T-cell (primary cell): ENCODE results near the gene PRM3. TPM values are rescaled to one million over a fixed set of nuclear protein-coding genes. Genes with fewer than 3 reads are reported as not detected.
A peak's percentile ranks its signal among the peaks of the same experiment; 100 is the strongest.
"Not testable (repeated sequence)": the region's sequence is repeated elsewhere in the genome, so short reads cannot be mapped to it uniquely, and the experiment has no call there.

Experiments used
- ATAC-seq, 4 experiments: fragments of 200-7000 bp in 3 of 4; fragments of 150-1000 bp in 1 of 4; cut with Tn5 transposase; replicated peaks in 1 of 4; 1 replicate in 3 of 4; 2 replicates in 1 of 4; pipeline ENCODE4 v1.10.0; 2021; ENCODE audit warnings: moderate library complexity in 3 of 4, mild to moderate bottlenecking in 2 of 4, moderate number of reproducible peaks in 1 of 4
- CTCF ChIA-PET, 2 donors: fragments of 300-600 bp; sonication (Branson Sonifier 250); formaldehyde crosslinking; loops; one replicate each; lab custom pipeline; 2022; ENCODE audit warnings: antibody characterized with exemption in 2 of 2; lab: Charles Lee
- POLR2A ChIA-PET, 2 donors: fragments of 300-600 bp; sonication (Branson Sonifier 250); formaldehyde crosslinking; loops; one replicate each; lab custom pipeline; 2022; ENCODE audit warnings: antibody characterized with exemption in 2 of 2; lab: Charles Lee
- DNase-seq, 35 experiments: peaks; one replicate each; pipeline versions ENCODE4 v3.0.0 to v3.0.0-alpha.2; 2013 to 2023
- H3K27ac ChIP-seq: one replicate; pipeline ENCODE4 v1.5.1; 2013; ENCODE audit warnings: low read length
- H3K27me3 ChIP-seq, 2 experiments: replicated peaks in 1 of 2; 1 replicate in 1 of 2; 2 replicates in 1 of 2; pipeline versions ENCODE4 v1.6.1 to v1.7.0; 2013; ENCODE audit warnings: low read length in 1 of 2, mixed read lengths in 1 of 2; ENCODE audit not compliant: control insufficient read depth in 2 of 2, insufficient read depth in 2 of 2; ENCODE audit errors: extremely low read depth in 1 of 2
- H3K36me3 ChIP-seq, 2 donors: 1 replicate in 1 of 2; 2 replicates in 1 of 2; pipeline versions ENCODE4 v1.6.1 to v1.7.0; 2013; ENCODE audit warnings: low read length in 1 of 2; ENCODE audit not compliant: control insufficient read depth in 2 of 2, insufficient read depth in 1 of 2; ENCODE audit errors: extremely low read depth in 1 of 2
- H3K4me1 ChIP-seq, 2 experiments: 1 replicate in 1 of 2; 2 replicates in 1 of 2; pipeline versions ENCODE4 v1.6.1 to v1.7.0; 2013; ENCODE audit warnings: low read length in 2 of 2, mixed read lengths in 1 of 2; ENCODE audit not compliant: insufficient read depth in 2 of 2, control insufficient read depth in 1 of 2; ENCODE audit errors: extremely low read depth in 1 of 2
- H3K4me3 ChIP-seq, 2 donors: 1 replicate in 1 of 2; 2 replicates in 1 of 2; pipeline versions ENCODE4 v1.5.1 to v1.7.0; 2013; ENCODE audit warnings: mild to moderate bottlenecking in 2 of 2, low read length in 1 of 2, moderate library complexity in 1 of 2; ENCODE audit not compliant: control insufficient read depth in 1 of 2; ENCODE audit errors: extremely low read depth in 1 of 2
- H3K9me3 ChIP-seq: 2 replicates; pipeline ENCODE4 v1.7.0; 2013
- H3K27ac Mint-ChIP-seq, 2 donors: one replicate each; pipeline ENCODE4 v1.8.0; 2020 to 2021; ENCODE audit warnings: mild to moderate bottlenecking in 2 of 2, mixed read lengths in 2 of 2
- H3K27me3 Mint-ChIP-seq, 2 donors: one replicate each; pipeline ENCODE4 v1.8.0; 2021 to 2022; ENCODE audit warnings: mixed read lengths in 2 of 2
- H3K36me3 Mint-ChIP-seq: one replicate; pipeline ENCODE4 v1.8.0; 2021; ENCODE audit warnings: mixed read lengths
- H3K4me1 Mint-ChIP-seq, 3 donors: one replicate each; pipeline ENCODE4 v1.8.0; 2020 to 2022; ENCODE audit warnings: mixed read lengths in 3 of 3, mild to moderate bottlenecking in 1 of 3
- H3K4me3 Mint-ChIP-seq, 3 donors: one replicate each; pipeline ENCODE4 v1.8.0; 2020 to 2022; ENCODE audit warnings: mild to moderate bottlenecking in 3 of 3, mixed read lengths in 3 of 3, moderate library complexity in 3 of 3
- H3K9me3 Mint-ChIP-seq, 3 donors: one replicate each; pipeline ENCODE4 v1.8.0; 2020 to 2022; ENCODE audit warnings: mixed read lengths in 3 of 3
- WGBS: methylation state at CpG from one replicate; pipeline ENCODE4 v1.1.5; 2013; ENCODE audit warnings: missing lambda C conversion rate; ENCODE audit not compliant: insufficient coverage; 5-methylcytosine and 5-hydroxymethylcytosine counted together
- total RNA-seq, 35 experiments: library from RNA in 6 of 35; stranded (reverse) in 6 of 35; fragments of 120-200 nt in 1 of 35; gene quantifications; one replicate each; pipeline versions ENCODE4 v1.2.1 to v1.2.4 and lab custom pipeline; 2013 to 2026

Gene PRM3
- total RNA-seq, 5 donors from 2014 or later (not counting 1 experiment from before 2014, with no cell fraction given), result not detected

DNA sequence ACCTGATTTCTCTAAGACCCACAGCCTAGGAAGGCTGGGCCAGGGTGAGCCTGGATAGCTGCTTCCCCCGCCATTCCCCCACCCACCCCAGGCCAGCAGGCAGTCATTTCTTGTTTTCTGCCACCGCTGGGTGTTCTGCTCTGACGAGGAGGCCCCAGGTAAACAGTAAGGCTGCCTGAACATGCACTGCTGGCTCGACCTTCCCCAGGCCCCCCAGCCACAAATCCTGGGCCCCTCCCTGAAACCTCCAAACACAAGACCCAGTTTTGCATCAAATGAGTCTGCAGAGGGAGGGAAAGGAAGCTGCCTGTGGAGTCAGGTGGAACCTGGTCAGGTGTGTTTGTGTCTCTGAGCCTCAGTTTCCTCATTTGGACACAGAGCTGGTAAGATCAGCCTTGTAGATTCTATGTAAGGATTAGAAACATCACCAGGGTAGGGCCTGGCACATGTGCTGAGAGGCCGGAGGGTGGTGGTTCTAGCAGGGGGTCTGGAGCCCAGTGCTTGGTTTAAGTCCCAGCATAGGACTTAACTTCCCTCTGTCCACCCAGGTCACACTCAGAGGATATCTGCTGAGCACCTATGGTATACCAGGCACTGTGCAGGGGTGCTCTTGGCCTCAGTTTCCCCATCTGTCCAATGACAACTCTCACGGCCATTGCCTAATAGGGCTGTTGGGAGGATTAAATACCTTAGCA is 26.6 kb upstream of the PRM3 start:
- Histone ChIP-seq H3K4me1 (peaks cover 22 to 32% of the 10 kb centered on the region in 2 experiments), H3K27ac (no peak overlapping the region), H3K27me3 (peaks cover 0 to 11% of the 10 kb centered on the region in 2 experiments), H3K36me3 (no peaks in the 10 kb centered on the region), H3K4me3 (no peak overlapping the region), H3K9me3 (no peaks in the 10 kb centered on the region)
- CTCF ChIA-PET, result no interaction called here
- no peaks in the 10 kb centered on the region for H3K27me3 Mint-ChIP-seq
- WGBS, result no CpG with 5 or more reads among the region's 6 CpGs
- H3K4me1 Mint-ChIP-seq, result peaks cover 25 to 30% (median 27%) of the 10 kb centered on the region in 3 donors
- H3K9me3 Mint-ChIP-seq, result no peaks in the 10 kb centered on the region
- H3K36me3 Mint-ChIP-seq, result no peaks in the 10 kb centered on the region
- DNase-seq, result no peak
- no peak overlapping the region for H3K27ac Mint-ChIP-seq
- no peak overlapping the region for H3K4me3 Mint-ChIP-seq
- POLR2A ChIA-PET, result no interaction called here
- no peak for ATAC-seq

DNA sequence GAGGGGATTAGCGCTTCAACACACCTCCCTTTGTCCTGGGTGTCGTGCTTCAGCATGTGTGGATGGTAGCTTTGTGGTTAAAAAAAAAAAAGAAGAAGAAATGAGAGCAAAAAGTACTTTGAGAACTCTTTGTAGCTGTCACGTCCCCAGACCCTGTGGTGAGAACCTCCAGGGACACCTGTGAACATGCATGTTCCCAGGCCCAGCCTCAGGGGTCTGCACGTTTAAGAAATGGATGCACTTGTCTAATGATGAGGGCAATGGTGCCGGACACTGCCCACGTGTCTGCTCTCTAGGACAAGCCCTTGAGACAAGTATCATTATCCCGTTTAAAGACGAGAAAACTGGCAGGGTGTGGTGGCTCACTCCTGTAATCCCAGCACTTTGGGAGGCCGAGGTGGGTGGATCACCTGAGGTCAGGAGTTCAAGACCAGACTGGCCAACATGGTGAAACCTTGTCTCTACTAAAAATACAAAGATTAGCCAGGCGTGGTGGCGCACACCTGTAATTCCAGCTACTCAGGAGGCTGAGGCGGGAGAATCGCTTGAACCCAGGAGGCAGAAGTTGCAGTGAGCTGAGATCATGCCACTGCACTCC is 25.6 kb upstream of the PRM3 start:
- CTCF ChIA-PET, result interaction anchor here in 1 of 2 donors (0.6 to 1.1 kb wide), 3 partner anchors 38 to 334 kb away, joined by 3 to 4 read pairs (median 3); partner anchors contain the start of gene SOCS1
- peak overlapping the region in 1 of 3 donors; percentile 75 for H3K4me3 Mint-ChIP-seq
- DNase-seq, result peak in 3 of 35 experiments; percentile 13 to 19 (median 14)

DNA sequence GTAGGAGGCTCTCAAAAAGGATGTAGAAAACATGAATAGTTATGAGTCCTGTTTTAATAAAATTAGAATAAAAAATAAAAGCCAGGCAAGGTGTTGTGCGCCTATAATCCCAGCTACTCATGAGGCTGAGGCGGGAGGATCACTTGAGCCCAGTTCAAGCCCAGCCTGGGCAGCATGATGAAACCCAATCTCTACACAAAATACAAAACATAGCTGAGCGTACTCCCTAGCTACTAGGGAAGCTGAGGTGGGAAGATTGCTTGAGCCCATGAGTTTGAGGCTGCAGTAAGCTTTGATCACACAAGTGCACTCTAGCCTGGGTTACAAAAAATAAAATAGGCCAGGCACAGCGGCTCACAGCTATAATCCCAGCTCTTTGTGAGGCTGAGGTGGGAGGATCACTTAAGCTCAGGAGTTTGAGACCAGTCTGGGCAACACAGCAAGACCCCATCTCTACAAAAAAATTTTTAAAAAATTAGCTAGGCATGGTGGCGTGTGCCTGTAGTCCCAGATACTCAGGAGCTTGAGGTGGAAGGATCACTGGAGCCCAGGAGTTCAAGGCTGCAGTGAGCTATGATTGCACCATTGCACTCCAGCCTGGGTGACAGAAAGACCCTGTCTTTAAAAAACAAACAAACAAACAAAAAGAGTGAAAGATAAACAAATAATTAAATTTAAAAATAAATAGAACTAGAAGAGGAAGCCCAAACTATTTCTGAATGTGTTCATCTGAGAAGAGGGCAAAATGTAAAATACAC is 24.9 kb upstream of the PRM3 start:
- CTCF ChIA-PET, result interaction anchor here (0.6 to 1.1 kb wide), 5 partner anchors 37 to 334 kb away, joined by 3 to 4 read pairs (median 4); partner anchors contain the start of gene SOCS1 (in 1 of the 2)
- no peaks in the 10 kb centered on the region for H3K27me3 Mint-ChIP-seq
- no peaks in the 10 kb centered on the region for H3K9me3 Mint-ChIP-seq
- peaks cover 0 to 13% of the 10 kb centered on the region in 2 experiments for H3K27me3 ChIP-seq
- no peaks in the 10 kb centered on the region for H3K36me3 Mint-ChIP-seq
- ATAC-seq, result no peak
- POLR2A ChIA-PET, result interaction anchor here in 1 of 2 donors (0.6 kb wide), 1 partner anchor 42 kb away, joined by 3 read pairs; no protein-coding TSS in a partner anchor
- no peaks in the 10 kb centered on the region for H3K36me3 ChIP-seq
- no peak overlapping the region for H3K4me3 ChIP-seq
- WGBS, result 100% methylated on average over 1 of the region's 5 CpGs
- H3K27ac ChIP-seq, result no peak overlapping the region
- H3K4me3 Mint-ChIP-seq, result peak overlapping the region in 2 of 3 donors; percentile 72 to 75
- no peak for DNase-seq
- peak overlapping the region; percentile 52 to 83 for H3K27ac Mint-ChIP-seq
- peaks cover 27 to 35% (median 30%) of the 10 kb centered on the region in 3 donors for H3K4me1 Mint-ChIP-seq
- peaks cover 24 to 32% of the 10 kb centered on the region in 2 experiments for H3K4me1 ChIP-seq
- no peaks in the 10 kb centered on the region for H3K9me3 ChIP-seq

More for the DNA sequence above, 25.6 kb upstream of the PRM3 start:
- WGBS, result 77% methylated on average over 7 of the region's 13 CpGs
- H3K27ac ChIP-seq, H3K36me3 ChIP-seq, H3K9me3 Mint-ChIP-seq, H3K4me3 ChIP-seq, POLR2A ChIA-PET, H3K36me3 Mint-ChIP-seq, H3K9me3 ChIP-seq, H3K27me3 Mint-ChIP-seq: not testable (repeated sequence)
- peak in 1 of 4 experiments; percentile 25 for ATAC-seq
- Histone ChIP-seq H3K4me1 (peaks cover 22 to 32% of the 10 kb centered on the region in 2 experiments), H3K27me3 (peaks cover 0 to 10% of the 10 kb centered on the region in 2 experiments)
- peak overlapping the region; percentile 40 to 83 for H3K27ac Mint-ChIP-seq
- H3K4me1 Mint-ChIP-seq, result peaks cover 25 to 30% (median 28%) of the 10 kb centered on the region in 3 donors

DNA sequence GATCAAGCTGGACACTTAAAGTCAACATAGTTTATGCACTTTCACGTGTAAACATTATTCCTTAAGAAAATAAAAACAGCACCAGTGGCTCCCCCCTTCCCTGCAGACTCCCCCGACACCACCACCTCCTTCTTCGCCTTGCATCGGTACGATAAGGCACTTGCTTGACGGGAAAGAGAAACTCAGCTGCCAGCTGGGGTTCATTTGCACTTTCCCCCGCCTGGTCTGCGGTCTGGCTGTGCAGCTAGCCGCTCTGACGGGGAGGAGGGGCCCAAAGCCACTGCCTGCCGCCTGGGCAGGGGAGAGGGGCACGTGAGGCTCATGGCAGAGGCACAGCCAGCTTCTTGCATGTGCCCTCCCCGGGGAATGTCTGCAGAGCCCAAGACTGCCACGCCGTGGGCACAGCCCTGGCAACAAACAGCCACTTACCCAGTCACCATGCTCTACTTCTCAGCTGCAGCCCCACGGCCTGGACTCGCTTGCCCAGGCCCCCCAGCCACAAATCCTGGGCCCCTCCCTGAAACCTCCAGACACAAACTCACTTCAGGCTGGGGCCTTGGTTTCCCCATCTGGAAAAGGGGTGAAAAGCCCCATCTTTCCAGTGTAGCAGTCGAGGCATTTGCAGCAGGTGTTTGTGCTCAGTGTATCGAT is 24.2 kb upstream of the PRM3 start:
- POLR2A ChIA-PET, result interaction anchor here in 1 of 2 donors (0.5 kb wide), 1 partner anchor 340 kb away, joined by 4 read pairs; no protein-coding TSS in a partner anchor
- H3K9me3 Mint-ChIP-seq, result no peaks in the 10 kb centered on the region
- peak; percentile 89 to 94 (median 92) for ATAC-seq
- H3K27ac Mint-ChIP-seq, result peak overlapping the region; percentile 52 to 83
- Histone ChIP-seq H3K4me1 (peaks cover 27 to 32% of the 10 kb centered on the region in 2 experiments), H3K36me3 (no peaks in the 10 kb centered on the region), H3K27ac (no peak overlapping the region), H3K27me3 (peaks cover 0 to 16% of the 10 kb centered on the region in 2 experiments), H3K9me3 (no peaks in the 10 kb centered on the region), H3K4me3 (peak overlapping the region; percentile 24 to 55)
- H3K36me3 Mint-ChIP-seq, result no peaks in the 10 kb centered on the region
- peak; percentile 35 to 77 (median 62) for DNase-seq
- H3K27me3 Mint-ChIP-seq, result no peaks in the 10 kb centered on the region
- CTCF ChIA-PET, result interaction anchor here (0.6 to 0.8 kb wide), 3 partner anchors 44 to 195 kb away, joined by 3 to 4 read pairs (median 3); no protein-coding TSS in a partner anchor
- peaks cover 27 to 41% (median 30%) of the 10 kb centered on the region in 3 donors for H3K4me1 Mint-ChIP-seq
- WGBS, result 4% methylated on average over 17 of the region's 19 CpGs
- H3K4me3 Mint-ChIP-seq, result peak overlapping the region; percentile 58 to 75 (median 72)

DNA sequence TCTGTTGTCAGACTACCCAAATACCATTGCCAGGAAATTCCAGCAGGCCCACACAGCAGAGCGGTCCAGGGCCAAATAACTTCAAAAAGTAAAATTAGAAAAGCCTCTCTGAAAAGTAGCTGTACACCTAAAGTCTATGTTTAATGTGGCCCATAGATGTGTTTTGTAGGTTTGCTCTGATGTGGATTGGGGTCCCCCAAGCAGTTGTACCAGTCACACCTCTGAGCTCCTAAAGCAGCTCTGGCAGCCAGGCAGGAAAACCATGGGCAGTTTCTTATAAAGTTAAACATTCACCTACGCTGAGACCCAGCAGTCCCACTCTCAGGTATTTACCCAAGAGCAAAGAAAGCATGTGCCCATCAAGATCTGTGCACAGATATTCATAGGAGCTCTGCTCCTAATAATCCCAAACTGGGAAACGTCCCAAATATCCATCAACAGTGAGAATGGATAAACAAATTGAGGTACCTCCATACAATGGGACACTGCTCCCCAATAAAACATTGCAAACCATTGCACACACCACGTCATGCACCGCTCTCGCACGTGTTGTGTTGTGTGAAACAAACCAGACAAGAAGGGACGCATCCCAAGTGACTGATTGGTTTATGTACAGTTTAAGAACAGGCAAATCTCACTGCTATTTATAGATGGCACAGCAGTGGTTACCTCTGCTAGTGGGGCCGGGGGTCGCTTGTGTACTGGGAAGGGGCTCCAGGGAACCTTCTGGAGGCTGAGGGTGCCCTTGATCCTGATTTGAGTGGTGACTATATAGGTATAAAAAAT is 23.5 kb upstream of the PRM3 start:
- Histone ChIP-seq H3K27ac (no peak overlapping the region), H3K4me1 (peaks cover 27 to 32% of the 10 kb centered on the region in 2 experiments), H3K36me3 (no peaks in the 10 kb centered on the region), H3K4me3 (peak overlapping the region; percentile 24 to 55), H3K27me3 (peaks cover 0 to 17% of the 10 kb centered on the region in 2 experiments), H3K9me3 (no peaks in the 10 kb centered on the region)
- ChIA-PET POLR2A (interaction anchor here in 1 of 2 donors (0.5 kb wide), 1 partner anchor 339 kb away, joined by 4 read pairs; no protein-coding TSS in a partner anchor), CTCF (interaction anchor here (0.6 to 0.8 kb wide), 3 partner anchors 179 to 328 kb away, joined by 3 to 5 read pairs (median 3); no protein-coding TSS in a partner anchor)
- DNase-seq, result peak in 1 of 35 experiments; percentile 19
- no peaks in the 10 kb centered on the region for H3K9me3 Mint-ChIP-seq
- no peaks in the 10 kb centered on the region for H3K36me3 Mint-ChIP-seq
- ATAC-seq, result peak in 1 of 4 experiments; percentile 9
- peak overlapping the region; percentile 58 to 75 (median 72) for H3K4me3 Mint-ChIP-seq
- H3K4me1 Mint-ChIP-seq, result peaks cover 27 to 41% (median 30%) of the 10 kb centered on the region in 3 donors
- no CpG with 5 or more reads among the region's 10 CpGs for WGBS
- H3K27me3 Mint-ChIP-seq, result no peaks in the 10 kb centered on the region
- peak overlapping the region; percentile 52 to 83 for H3K27ac Mint-ChIP-seq
